ENCODE results near the gene SLC35G2.
"Not testable (repeated sequence)": the region's sequence is repeated elsewhere in the genome, so short reads cannot be mapped to it uniquely, and the experiment has no call there.

DNA sequence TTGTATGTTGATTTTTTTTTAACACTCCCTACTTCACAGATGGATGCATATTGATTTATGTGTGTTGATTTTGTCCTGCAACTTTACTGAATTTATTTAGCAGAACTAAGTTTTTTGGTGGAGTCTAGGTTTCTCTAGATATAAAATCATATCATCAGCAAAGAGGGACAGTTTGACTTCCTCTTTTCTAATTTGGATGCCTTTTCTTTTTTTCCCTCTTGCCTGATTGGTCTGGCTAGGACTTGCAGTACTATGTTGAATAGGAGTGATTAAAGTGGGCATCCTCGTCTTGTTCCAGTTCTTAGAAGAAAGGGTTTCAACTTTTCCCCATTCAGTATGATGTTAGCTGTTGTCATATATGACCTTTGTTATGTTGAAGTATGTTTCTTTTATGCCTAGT is 81.8 kb downstream of the SLC35G2 start:
- TF ChIP-seq POLR2A (IDR thresholded peaks at IDR 0.05; ENCODE audit: low read length); GATA1 (IDR thresholded peaks at IDR 0.05; ENCODE audit: low read depth, low read length): not testable (repeated sequence)
